NCI-H345 treated with DMSO at 0.1 percent for 48 hours (cell line): Measurements from ENCODE around the gene C1QTNF1.
A peak's percentile ranks its signal among the peaks of the same experiment; 100 is the strongest.

ENCODE experiments used
- DNase-seq: peaks from one replicate; lab custom pipeline; 2025; ENCODE audit not compliant: unreplicated experiment; lab: John Stamatoyannopoulos, UW

The C1QTNF1 gene

GRCh38 chr17:79039171-79039570 is 15.2 kb downstream of the C1QTNF1 start:
- DNase-seq: no peak

- no peak for DNase-seq
Measured at GRCh38 chr17:79039886-79040285, 15.9 kb downstream of the C1QTNF1 start.

GRCh38 chr17:79041041-79041570 is 17.1 kb downstream of the C1QTNF1 start:
- no peak for DNase-seq

GRCh38 chr17:79041723-79042420 is 17.9 kb downstream of the C1QTNF1 start:
- DNase-seq: no peak

- DNase-seq: peak; percentile 54
Measured at GRCh38 chr17:79042421-79043190, 18.6 kb downstream of the C1QTNF1 start.

- no peak for DNase-seq
Measured at GRCh38 chr17:79043191-79043930, 19.4 kb downstream of the C1QTNF1 start.

- no peak for DNase-seq
Measured at GRCh38 chr17:79043931-79044320, 20.0 kb downstream of the C1QTNF1 start.

GRCh38 chr17:79044462-79044861 is 20.5 kb downstream of the C1QTNF1 start:
- no peak for DNase-seq

GRCh38 chr17:79045001-79045729 is 21.2 kb downstream of the C1QTNF1 start:
- no peak for DNase-seq

- DNase-seq: peak; percentile 84
Measured at GRCh38 chr17:79045842-79046196, 21.9 kb downstream of the C1QTNF1 start.

- DNase-seq: no peak
Measured at GRCh38 chr17:79046197-79046915, 22.4 kb downstream of the C1QTNF1 start.

GRCh38 chr17:79046916-79047280 is 22.9 kb downstream of the C1QTNF1 start:
- no peak for DNase-seq

- DNase-seq: no peak
Measured at GRCh38 chr17:79047291-79047920, 23.4 kb downstream of the C1QTNF1 start.

- no peak for DNase-seq
Measured at GRCh38 chr17:79047923-79048825, 24.2 kb downstream of the C1QTNF1 start.

GRCh38 chr17:79048826-79049755 is 25.1 kb downstream of the C1QTNF1 start:
- no peak for DNase-seq

- no peak for DNase-seq
Measured at GRCh38 chr17:79049821-79050220, 25.9 kb downstream of the C1QTNF1 start.

GRCh38 chr17:79050551-79050950 is 26.6 kb downstream of the C1QTNF1 start:
- DNase-seq: no peak

GRCh38 chr17:79051306-79051705 is 27.3 kb downstream of the C1QTNF1 start:
- DNase-seq: no peak
